Lung (tissue), 12 donors: Measurements from ENCODE around the gene MEF2B. TPM values are rescaled to one million over a fixed set of nuclear protein-coding genes. Genes with fewer than 3 reads are reported as not detected.

ENCODE experiments used
- ATAC-seq: fragments of 200-7000 bp; cut with Tn5 transposase; one replicate; pipeline ENCODE4 v1.9.1; 2020; ENCODE audit warnings: moderate number of reproducible peaks; ENCODE audit not compliant: insufficient read depth, low FRiP score
- DNase-seq, 3 donors: peaks; one replicate each; pipeline ENCODE4 v3.0.0-alpha.2; 2013 to 2017
- H3K27ac ChIP-seq, 2 donors: one replicate each; pipeline ENCODE4 v1.5.1; 2013; ENCODE audit warnings: mild to moderate bottlenecking in 2 of 2, moderate library complexity in 2 of 2, control low read depth in 1 of 2, inconsistent platforms in 1 of 2, low read depth in 1 of 2, low read length in 1 of 2
- H3K27me3 ChIP-seq, 3 donors: one replicate each; pipeline ENCODE4 v1.5.1; 2013; ENCODE audit warnings: low read length in 2 of 3; ENCODE audit not compliant: control insufficient read depth in 3 of 3, insufficient read depth in 3 of 3
- H3K36me3 ChIP-seq, 4 donors: one replicate each; pipeline ENCODE4 v1.5.1; 2013; ENCODE audit warnings: low read length in 4 of 4, mild to moderate bottlenecking in 1 of 4, moderate library complexity in 1 of 4; ENCODE audit not compliant: control insufficient read depth in 4 of 4, insufficient read depth in 4 of 4
- H3K4me1 ChIP-seq, 5 donors: one replicate each; pipeline ENCODE4 v1.5.1; 2013; ENCODE audit warnings: low read length in 5 of 5, mild to moderate bottlenecking in 2 of 5, moderate library complexity in 1 of 5; ENCODE audit not compliant: control insufficient read depth in 5 of 5, insufficient read depth in 5 of 5
- H3K4me3 ChIP-seq: one replicate; pipeline ENCODE4 v1.5.1; 2013; ENCODE audit warnings: mild to moderate bottlenecking, control low read depth, moderate library complexity
- H3K9ac ChIP-seq, 2 donors: one replicate each; pipeline ENCODE4 v1.5.1; 2013; ENCODE audit warnings: low read length in 2 of 2, control low read depth in 1 of 2; ENCODE audit not compliant: insufficient read depth in 1 of 2
- H3K9me3 ChIP-seq, 4 donors: one replicate each; pipeline ENCODE4 v1.5.1; 2013; ENCODE audit warnings: low read length in 3 of 4, mild to moderate bottlenecking in 1 of 4, moderate library complexity in 1 of 4; ENCODE audit not compliant: control insufficient read depth in 4 of 4, insufficient read depth in 3 of 4
- CTCF ChIP-seq: IDR thresholded peaks from 2 replicates; pipeline ENCODE4 v1.5.1; 2012; ENCODE audit warnings: mild to moderate bottlenecking; ENCODE audit errors: control extremely low read depth, extremely low read depth
- WGBS, 2 donors: extraction: QIAGEN DNeasy Blood & Tissue Kit; methylation state at CpG; one replicate each; pipeline ENCODE4 v1.1.7; 2013; 5-methylcytosine and 5-hydroxymethylcytosine counted together
- polyA plus RNA-seq, 2 donors: library from polyadenylated mRNA; stranded (reverse); fragments of 200-250 nt; gene quantifications; one replicate each; pipeline ENCODE4 v1.2.1, GENCODE V29; 2013
- total RNA-seq, 2 donors: library from RNA; depleted of rRNA in 1 of 2; stranded (reverse); fragments of >200 nt in 1 of 2; gene quantifications; one replicate each; pipeline ENCODE4 v1.2.1, GENCODE V29; 2014 to 2021
- donor health status: control.
- donor health status: control.
- donor health status: Bipolar disorder and iron deficiency.
- donor health status: healthy.
- donor health status: DM: yes; HTN: yes; CAD: no.

MEF2B gene
- total and polyA plus RNA-seq, 4 donors = 0.44 to 1.8 (median 0.61) TPM

DNA sequence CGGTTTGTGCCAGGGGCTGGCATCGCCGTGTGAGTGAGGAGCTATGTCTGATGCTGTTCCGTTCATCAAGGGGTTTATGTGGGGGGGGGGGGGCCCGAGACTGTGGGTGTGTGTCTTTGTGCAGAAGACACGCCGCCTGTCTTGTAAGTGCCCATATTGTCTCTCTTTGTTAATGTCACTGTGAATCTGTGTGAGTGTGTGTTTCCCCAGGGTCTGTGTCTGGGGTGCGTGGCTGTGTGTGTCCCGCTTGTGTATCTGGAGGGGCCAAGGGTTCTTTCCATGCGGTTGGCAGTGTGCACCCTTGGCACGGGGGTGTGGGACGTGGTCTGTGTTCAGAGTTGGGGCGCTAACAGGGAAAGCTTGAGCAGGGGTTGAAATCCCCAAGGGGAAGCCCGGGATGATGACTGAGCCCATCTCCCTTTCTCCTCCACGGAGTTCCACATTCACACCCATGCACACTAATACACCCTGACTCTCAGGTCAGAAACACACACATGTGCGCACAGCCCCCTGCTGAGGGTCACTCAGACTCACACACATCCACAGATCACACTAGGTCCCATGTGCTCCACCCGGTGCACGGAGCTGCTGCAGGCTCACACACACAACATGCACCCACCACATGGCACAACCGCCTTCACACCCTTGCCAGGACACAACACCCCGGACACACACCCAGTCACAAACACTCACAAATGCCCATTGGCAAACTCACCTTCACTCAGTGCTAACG is 43.5 kb upstream of the MEF2B start:
- peaks cover 0 to 2% (median 0%) of the 10 kb centered on the region in 5 donors for H3K4me1 ChIP-seq
- H3K4me3 ChIP-seq = no peak overlapping the region
- H3K9me3 ChIP-seq = peaks cover 0 to 1% (median 0%) of the 10 kb centered on the region in 4 donors
- ATAC-seq (no peak), DNase-seq (no peak)
- peaks cover 7 to 36% (median 22%) of the 10 kb centered on the region in 3 donors for H3K27me3 ChIP-seq
- no peaks in the 10 kb centered on the region for H3K36me3 ChIP-seq
- TF ChIP-seq CTCF = no peak
- 44 to 57% methylated on average over 20 to 21 of the region's 21 CpGs for WGBS, 2 donors
- no peak overlapping the region for H3K9ac ChIP-seq
- H3K27ac ChIP-seq = no peak overlapping the region

- Histone ChIP-seq H3K9me3 (peaks cover 0 to 1% (median 0%) of the 10 kb centered on the region in 4 donors), H3K27ac (no peak overlapping the region), H3K9ac (no peak overlapping the region), H3K4me1 (peaks cover 0 to 2% (median 0%) of the 10 kb centered on the region in 5 donors), H3K36me3 (no peaks in the 10 kb centered on the region), H3K27me3 (peaks cover 7 to 36% (median 22%) of the 10 kb centered on the region in 3 donors), H3K4me3 (no peak overlapping the region)
- TF ChIP-seq CTCF = no peak
- ATAC-seq (no peak), DNase-seq (no peak)
- WGBS, 2 donors = 8 to 9% methylated on average over 7 of the region's 7 CpGs
These were observed 42.9 kb upstream of the MEF2B start for GRCh38 chr19:19212916-19213315.

- Histone ChIP-seq H3K36me3 (no peaks in the 10 kb centered on the region), H3K27ac (no peak within 1 kb of the TSS), H3K9ac (no peak within 1 kb of the TSS), H3K9me3 (peaks cover 0 to 5% (median 0%) of the 10 kb centered on the region in 4 donors), H3K4me3 (no peak within 1 kb of the TSS), H3K27me3 (peaks cover 7 to 36% (median 22%) of the 10 kb centered on the region in 3 donors), H3K4me1 (peaks cover 0 to 9% (median 0%) of the 10 kb centered on the region in 5 donors)
- DNase-seq (no peak), ATAC-seq (no peak)
- no peak for TF ChIP-seq CTCF
- 9% methylated on average over 49 to 54 of the region's 54 CpGs for WGBS, 2 donors
These were observed 41.7 kb upstream of the MEF2B start, which contains the start of gene NCAN for GRCh38 chr19:19211499-19212420. Gene NCAN, plus strand, starts transcription at chr19:19211958. Its CDS starts 4,996 bp downstream, at chr19:19216954.
